ENCODE results near the gene SAA4.

SAA4 gene

GRCh38 chr11:18225913-18226312 lies 10.7 kb downstream of the SAA4 start:
- Histone ChIP-seq H3K36me3 (no peaks in the 10 kb centered on the region), H3K27me3 (no peaks in the 10 kb centered on the region), H3K27ac (no peak overlapping the region), H3K4me3 (ENCODE audit: low read depth in 1 of 2, low read length in 1 of 2) (no peak overlapping the region), H3K4me1 (ENCODE audit: control insufficient read depth in 1 of 2, insufficient read depth in 1 of 2, low read depth in 1 of 2, low read length in 1 of 2) (no peaks in the 10 kb centered on the region), H3K9me3 (no peaks in the 10 kb centered on the region)
- no peak for TF ChIP-seq CTCF (IDR thresholded peaks at IDR 0.05)

- no peaks in the 10 kb centered on the region for H3K36me3 ChIP-seq
- H3K27me3 ChIP-seq: peaks cover 4% of the 10 kb centered on the region
- no peaks in the 10 kb centered on the region for H3K9me3 ChIP-seq
- H3K27ac ChIP-seq: no peak overlapping the region
- H3K4me3 ChIP-seq (ENCODE audit: low read depth in 1 of 2, low read length in 1 of 2): no peak overlapping the region
- H3K4me1 ChIP-seq (ENCODE audit: control insufficient read depth in 1 of 2, insufficient read depth in 1 of 2, low read depth in 1 of 2, low read length in 1 of 2): no peaks in the 10 kb centered on the region
- TF ChIP-seq CTCF (IDR thresholded peaks at IDR 0.05): no peak
These were observed 12.8 kb downstream of the SAA4 start for GRCh38 chr11:18223591-18224387.

GRCh38 chr11:18222814-18223421 lies 13.7 kb downstream of the SAA4 start:
- Histone ChIP-seq H3K27me3 (peaks cover 10% of the 10 kb centered on the region), H3K27ac (no peak overlapping the region), H3K4me1 (ENCODE audit: control insufficient read depth in 1 of 2, insufficient read depth in 1 of 2, low read depth in 1 of 2, low read length in 1 of 2) (no peaks in the 10 kb centered on the region), H3K4me3 (ENCODE audit: low read depth in 1 of 2, low read length in 1 of 2) (no peak overlapping the region), H3K9me3 (no peaks in the 10 kb centered on the region), H3K36me3 (no peaks in the 10 kb centered on the region)
- TF ChIP-seq CTCF (IDR thresholded peaks at IDR 0.05): no peak

GRCh38 chr11:18221274-18221876 lies 15.2 kb downstream of the SAA4 start:
- Histone ChIP-seq H3K27me3 (peaks cover 25% of the 10 kb centered on the region), H3K4me3 (ENCODE audit: low read depth in 1 of 2, low read length in 1 of 2) (no peak overlapping the region), H3K36me3 (no peaks in the 10 kb centered on the region), H3K27ac (no peak overlapping the region), H3K4me1 (ENCODE audit: control insufficient read depth in 1 of 2, insufficient read depth in 1 of 2, low read depth in 1 of 2, low read length in 1 of 2) (no peaks in the 10 kb centered on the region), H3K9me3 (no peaks in the 10 kb centered on the region)
- no peak for TF ChIP-seq CTCF (IDR thresholded peaks at IDR 0.05)

- no peak for TF ChIP-seq CTCF (IDR thresholded peaks at IDR 0.05)
- Histone ChIP-seq H3K9me3 (no peaks in the 10 kb centered on the region), H3K27ac (no peak overlapping the region), H3K27me3 (peaks cover 68% of the 10 kb centered on the region), H3K36me3 (no peaks in the 10 kb centered on the region), H3K4me3 (ENCODE audit: low read depth in 1 of 2, low read length in 1 of 2) (no peak overlapping the region), H3K4me1 (ENCODE audit: control insufficient read depth in 1 of 2, insufficient read depth in 1 of 2, low read depth in 1 of 2, low read length in 1 of 2) (no peaks in the 10 kb centered on the region)
These were observed 27.5 kb downstream of the SAA4 start for GRCh38 chr11:18209058-18209457.

Measured in neutrophil (primary cell).